Erythroblast (primary cell): Measurements from ENCODE around the gene NXT1.

Experiments used
- GATA1 ChIP-seq: IDR thresholded peaks from 2 replicates; pipeline ENCODE4 v1.6.1; 2011; ENCODE audit warnings: low read depth, mild to moderate bottlenecking, control low read depth, low read length, moderate library complexity
- POLR2A ChIP-seq: IDR thresholded peaks from 2 replicates; pipeline ENCODE4 v1.6.1; 2011; ENCODE audit warnings: mild to moderate bottlenecking, low read length

DNA sequence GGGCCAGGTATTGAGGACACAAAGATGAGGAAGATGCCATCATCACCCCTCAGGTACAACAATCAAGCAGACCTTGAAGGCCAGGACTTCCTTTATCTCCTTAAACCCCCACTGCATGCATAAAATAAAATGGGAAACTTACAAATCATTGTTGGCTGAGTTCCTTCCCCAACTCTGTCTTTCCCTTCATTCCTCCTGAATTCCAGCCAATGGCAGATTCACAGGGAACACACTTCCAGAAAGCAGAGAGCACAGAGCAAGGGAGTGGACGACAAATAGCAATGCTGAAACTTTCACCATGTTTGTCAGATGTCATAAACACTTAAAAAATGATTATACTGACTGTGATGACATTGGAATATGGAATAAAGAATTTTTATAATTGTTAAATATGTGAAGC lies 37.3 kb upstream of the NXT1 start:
- TF ChIP-seq POLR2A (no peak), GATA1 (no peak)
